ENCODE data around the gene ZNF23.
A peak's percentile ranks its signal among the peaks of the same experiment; 100 is the strongest.

Gene ZNF23

GRCh38 chr16:71461686-71462648 is at the start of gene ZNF23:
ZNF23 (minus strand) TSS chr16:71462247; CDS start chr16:71456796, 5,451 bp downstream.
- peak; percentile 81 for DNase-seq (ENCODE audit: low read depth)

DNA sequence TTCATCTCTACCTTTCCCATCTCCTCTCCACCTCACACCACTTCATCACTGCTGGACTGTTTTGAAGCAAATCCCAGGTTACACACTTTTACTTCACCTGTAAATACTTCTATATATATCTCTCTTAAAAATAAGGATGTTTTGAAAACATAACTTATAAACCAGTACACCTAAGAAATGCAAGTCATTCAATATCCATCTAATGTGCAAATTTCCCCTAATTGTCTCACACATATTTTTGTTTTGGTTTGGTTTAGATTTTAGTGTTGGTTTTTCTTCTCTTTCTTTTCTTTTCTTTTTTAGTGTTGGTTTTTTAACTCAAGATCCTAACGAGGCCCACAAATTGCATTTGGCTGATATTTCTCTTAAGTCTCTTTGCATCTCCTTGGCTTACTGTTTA is 45.0 kb upstream of the ZNF23 start:
- DNase-seq (ENCODE audit: low read depth) = no peak

DNA sequence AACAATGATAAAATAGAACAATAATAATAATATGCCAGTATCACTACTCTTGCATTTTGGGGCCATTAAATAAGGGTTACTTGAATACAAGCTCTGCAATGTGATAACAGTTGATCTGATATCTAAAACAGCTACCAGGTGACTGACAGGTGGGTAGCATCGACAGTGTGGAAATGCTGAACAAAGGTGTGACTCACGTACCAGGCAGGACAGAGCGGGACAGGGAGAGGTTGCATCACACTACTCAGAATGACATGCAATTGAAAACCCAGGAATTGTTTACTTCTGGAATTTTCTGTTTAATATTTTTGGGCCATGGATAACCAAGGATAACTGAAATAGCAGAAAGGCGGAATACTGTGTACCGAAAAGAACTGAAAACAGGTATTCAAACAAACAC is 42.9 kb upstream of the ZNF23 start:
- no peak for DNase-seq (ENCODE audit: low read depth)

DNA sequence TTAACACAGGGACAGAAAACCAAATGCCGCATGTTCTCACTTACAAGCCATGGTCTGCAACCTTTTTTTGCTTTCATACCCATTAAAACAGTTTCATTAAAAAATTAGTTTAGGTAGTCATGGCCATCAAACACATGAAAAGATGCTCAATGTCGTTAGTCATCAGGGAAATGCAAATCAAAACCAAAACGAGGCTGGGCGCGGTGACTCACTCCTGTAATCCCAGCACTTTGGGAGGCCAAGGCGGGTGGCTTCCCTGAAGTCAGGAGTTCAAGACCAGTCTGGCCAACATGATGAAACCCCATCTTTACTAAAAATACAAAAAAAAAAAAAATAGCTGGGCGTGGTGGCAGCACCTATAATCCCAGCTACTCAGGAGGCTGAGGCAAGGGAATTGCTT is 42.0 kb upstream of the ZNF23 start:
- peak; percentile 6 for DNase-seq (ENCODE audit: low read depth)

DNA sequence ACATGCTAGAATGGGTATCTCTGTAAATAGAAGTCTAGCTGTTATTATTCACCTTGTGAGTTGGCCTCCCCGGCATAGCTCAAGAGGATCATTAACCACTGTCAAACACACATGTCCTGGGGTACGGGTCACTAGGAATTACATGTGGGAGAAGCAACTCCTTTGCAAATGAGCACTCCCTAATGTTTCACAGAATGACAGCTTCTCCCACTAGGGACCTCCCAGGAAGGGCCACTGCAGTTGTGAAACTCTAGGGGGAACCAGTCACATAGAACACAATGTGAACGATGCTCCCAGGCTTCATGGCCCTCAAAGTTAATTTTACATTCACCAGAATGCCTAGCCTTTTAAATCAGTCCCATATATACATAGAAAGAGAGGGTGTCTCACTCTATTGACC is 39.5 kb upstream of the ZNF23 start:
- DNase-seq (ENCODE audit: low read depth) = no peak

DNA sequence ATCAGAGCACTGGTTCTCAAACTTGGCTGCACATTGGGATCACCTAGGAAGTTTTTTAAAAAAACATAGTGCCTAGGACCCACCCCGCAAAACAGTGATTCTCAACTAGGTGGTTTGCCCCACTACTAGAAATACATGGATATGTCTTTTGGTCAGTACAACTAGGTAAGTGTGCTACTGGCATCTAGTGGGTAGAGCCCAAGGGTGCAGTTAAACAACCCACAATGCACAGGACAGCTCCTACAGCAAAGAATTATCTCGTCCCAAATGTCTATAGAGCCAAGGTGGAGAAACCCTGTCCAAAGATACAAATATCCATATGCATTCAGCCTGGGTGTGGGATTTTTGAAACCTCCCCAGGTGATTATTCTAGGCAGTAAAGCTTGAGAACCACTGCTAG is 38.9 kb upstream of the ZNF23 start:
- DNase-seq (ENCODE audit: low read depth) = no peak

- DNase-seq (ENCODE audit: low read depth) = peak; percentile 18
Observed at GRCh38 chr16:71499775-71500364, 37.8 kb upstream of the ZNF23 start.

DNA sequence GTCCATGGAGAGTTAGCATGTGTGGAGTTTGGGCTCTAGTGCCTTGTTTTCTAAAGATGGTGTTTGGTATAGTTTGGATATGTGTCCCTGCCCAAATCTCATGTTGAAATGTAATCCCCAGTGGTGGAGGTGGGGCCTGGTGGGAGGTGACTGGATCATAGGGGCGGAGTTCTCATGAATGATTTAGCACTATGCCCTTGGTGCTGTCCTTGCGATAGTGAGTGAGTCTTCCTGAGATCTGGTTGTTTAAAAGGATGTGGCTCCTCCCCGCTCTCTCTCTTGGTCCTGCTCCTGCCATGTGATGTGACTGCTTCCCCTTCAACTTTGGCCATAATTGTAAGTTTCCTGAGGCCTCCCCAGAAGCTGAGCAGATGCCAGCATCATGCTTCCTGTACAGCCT is 36.0 kb upstream of the ZNF23 start:
- DNase-seq (ENCODE audit: low read depth) = no peak

DNA sequence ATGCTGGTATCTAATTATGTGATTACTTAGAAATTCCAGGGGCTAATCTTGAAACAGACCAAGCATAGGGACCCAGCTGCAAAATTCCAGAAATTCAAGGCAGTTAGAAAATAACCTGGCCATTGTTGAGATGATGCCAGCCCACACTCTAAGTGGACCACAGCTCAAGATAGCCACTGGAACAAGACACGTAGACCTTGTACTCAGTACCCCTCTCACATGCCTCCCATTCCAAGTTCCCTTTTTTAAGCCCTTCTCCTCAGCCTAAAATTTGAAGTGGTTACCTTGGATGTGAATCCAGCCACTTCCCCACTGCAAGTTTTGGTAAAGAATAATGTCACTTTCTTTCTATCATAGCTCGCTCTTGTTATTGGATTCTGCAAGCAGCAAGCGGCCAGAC is 31.2 kb upstream of the ZNF23 start:
- DNase-seq (ENCODE audit: low read depth) = no peak

DNA sequence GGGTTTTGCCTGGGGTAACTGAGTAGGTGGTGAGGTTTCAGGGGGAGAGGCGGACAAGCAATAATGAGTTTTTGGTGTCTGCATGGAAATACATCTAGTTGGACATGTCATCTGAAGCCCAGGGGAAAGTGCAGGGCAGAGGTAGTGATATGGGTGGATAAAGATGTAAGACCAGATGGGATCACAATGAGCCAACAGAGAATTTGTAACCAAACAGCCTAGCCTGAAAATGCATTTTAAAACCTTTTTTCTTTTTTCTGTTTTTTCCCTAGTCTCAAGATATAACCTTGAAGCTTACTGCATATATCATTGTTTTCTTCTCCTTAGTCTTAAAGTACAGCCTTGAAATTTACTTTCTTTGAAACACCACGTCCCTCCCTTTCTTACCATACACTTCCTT is 30.7 kb upstream of the ZNF23 start:
- DNase-seq (ENCODE audit: low read depth) = no peak

DNA sequence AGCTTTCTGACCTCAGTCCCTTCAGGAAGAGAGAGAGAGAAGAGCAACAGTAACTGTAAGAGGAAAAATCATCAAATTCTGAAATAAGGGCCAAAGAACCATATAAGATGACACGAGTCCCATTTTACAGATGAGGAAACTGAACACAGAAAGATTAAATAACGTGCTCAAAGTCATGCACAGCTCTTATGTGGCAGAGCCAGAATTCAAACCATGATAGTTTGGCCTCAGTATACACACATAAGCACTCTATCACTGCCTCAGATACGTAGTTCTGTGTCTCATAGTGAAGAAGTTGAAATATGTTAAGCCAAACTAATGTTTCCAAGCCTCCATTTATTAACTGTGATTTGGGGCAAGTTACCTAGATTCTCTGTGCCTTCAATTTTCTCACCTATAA is 29.0 kb upstream of the ZNF23 start:
- DNase-seq (ENCODE audit: low read depth) = no peak

- no peak for DNase-seq (ENCODE audit: low read depth)
Observed at GRCh38 chr16:71490361-71490760, 28.3 kb upstream of the ZNF23 start.

GRCh38 chr16:71489122-71489521 is 27.1 kb upstream of the ZNF23 start, which contains the start of gene ZNF19:
ZNF19 (minus strand) TSS chr16:71489324; CDS start chr16:71482114, 7,210 bp downstream.
- no peak for DNase-seq (ENCODE audit: low read depth)

DNA sequence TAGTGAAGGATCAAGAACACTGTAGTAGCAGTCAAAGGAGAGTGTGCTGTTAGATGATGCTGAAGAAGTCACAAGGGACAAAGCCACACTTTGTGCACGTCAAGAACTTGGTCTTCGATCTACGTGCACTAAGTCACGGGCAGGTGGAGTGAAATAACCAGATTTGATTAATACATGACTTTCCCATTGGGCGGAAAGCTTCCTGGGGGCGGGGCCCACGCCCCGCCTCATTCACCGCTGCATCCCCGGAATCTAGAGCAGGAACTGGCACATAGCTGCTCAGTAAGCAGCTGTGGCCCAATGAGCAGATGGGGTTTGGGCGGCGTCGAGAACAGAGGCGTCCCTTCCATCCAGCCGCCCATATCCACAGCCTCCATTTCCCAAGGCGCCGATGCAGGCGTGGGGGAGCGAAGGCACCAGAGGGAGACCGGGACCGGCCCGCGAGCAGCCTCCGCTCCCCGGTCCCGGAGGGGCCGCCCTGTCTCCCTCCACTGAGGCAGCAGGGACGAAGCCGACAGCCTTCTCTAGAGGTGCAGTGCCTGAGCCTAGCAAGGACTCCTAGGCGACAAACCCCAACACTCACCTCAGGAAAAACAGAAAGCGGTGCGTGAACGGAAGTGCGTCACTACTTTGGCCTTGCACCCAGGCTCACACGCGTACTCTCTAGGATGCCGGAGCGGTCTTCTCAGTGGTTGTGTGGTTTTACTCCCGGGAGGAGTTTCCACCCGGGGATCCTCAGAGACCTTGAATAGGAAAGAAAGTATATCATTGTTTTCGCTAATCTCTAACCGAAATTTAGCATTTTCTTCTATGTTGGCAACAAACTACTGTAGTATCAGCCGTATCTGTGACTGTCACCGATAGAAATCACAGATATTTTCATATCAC is 22.2 kb upstream of the ZNF23 start:
- peak; percentile 72 for DNase-seq (ENCODE audit: low read depth)

GRCh38 chr16:71482569-71482968 is 20.5 kb upstream of the ZNF23 start:
- DNase-seq (ENCODE audit: low read depth) = no peak

DNA sequence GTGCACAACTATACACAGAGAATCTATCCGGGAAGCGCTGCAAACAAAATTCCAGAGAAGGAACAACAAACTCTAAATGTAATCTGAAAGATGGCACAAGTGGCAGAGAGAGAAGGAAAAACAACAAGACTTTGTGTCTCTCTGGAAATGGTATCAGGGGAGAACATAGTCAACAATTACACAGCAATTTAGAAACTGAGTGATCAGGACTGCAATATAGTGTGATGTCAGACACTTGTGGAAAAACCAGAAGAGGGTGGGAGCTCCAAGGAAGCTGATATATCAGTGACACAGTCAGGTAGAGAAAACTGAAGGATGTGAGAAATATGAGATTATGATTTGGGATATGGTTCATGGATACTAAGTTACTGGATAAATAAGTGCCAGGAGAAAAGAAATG is 18.9 kb upstream of the ZNF23 start:
- no peak for DNase-seq (ENCODE audit: low read depth)

DNA sequence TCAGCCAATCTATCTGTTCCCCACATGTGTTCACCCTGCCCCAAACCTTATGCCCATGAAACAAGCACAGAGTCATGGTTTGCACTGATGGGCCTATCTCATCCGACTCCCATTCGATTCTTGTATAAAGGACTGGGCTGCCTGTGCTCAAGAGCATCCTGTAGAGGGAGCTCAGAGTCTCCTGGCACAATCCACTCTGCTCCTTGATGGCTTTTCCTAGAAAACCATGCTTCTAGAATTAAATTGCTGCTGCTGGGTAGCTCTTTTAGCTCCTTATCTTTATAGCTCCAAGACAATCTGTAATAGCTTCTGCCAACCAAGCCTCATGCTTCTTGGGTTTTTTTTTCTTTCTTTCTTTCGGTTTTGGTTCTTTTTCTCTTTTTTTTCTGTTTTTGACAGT is 17.4 kb upstream of the ZNF23 start:
- DNase-seq (ENCODE audit: low read depth) = no peak

- DNase-seq (ENCODE audit: low read depth) = no peak
Observed at GRCh38 chr16:71476457-71477124, 14.5 kb upstream of the ZNF23 start.

GRCh38 chr16:71474864-71475263 is 12.8 kb upstream of the ZNF23 start:
- no peak for DNase-seq (ENCODE audit: low read depth)

DNA sequence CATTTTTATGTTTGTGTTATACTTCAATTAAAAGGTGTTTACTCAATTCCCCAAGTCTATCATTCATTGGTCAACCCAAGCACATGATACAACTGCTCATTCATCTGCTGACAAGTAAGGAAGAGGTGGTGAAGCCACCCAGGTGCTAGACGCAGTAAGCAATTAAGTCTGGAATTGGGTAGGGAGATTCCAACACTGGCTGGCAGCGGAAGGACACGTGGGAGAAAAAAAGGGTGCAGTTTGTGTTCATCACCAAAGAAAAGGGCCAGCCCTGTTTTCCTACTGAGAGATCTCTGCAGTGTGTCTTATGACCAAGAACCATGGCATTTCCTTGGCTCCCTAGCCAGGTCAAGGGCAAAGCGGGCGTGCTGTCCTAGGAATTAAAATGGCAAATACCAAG is 11.8 kb upstream of the ZNF23 start:
- no peak for DNase-seq (ENCODE audit: low read depth)

- no peak for DNase-seq (ENCODE audit: low read depth)
Observed at GRCh38 chr16:71472931-71473330, 10.9 kb upstream of the ZNF23 start.

DNA sequence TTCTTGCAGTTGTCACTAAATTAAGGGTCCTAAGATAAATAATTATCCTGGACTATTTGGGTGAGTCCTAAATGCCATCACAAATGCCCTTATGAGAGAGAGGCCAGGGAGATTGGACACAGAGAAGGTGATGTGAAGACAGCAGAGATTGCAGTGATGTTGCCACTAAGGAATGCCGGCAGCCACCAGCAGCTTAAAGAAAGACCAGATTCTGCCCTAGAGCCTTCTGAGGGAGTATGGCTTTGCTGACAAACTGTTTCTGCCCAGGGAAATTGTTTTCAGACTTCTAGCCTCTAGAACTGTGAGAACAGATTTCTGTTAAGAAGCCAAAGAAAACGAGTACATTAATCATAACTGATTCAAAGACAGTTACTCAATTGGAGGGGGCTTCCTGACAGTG is 10.0 kb upstream of the ZNF23 start:
- DNase-seq (ENCODE audit: low read depth) = no peak

All from activated T-cell treated with anti-CD3 and anti-CD28 coated beads for 48 hours (primary cell).